GM08714 (cell line): ENCODE results near the gene TRIM45.

Source experiments
- H3K4me3 ChIP-seq: fragments of 200-500 bp; sonication (Bioruptor generic); 2 replicates; pipeline ENCODE4 v1.5.1; 2014; ENCODE audit warnings: mild to moderate bottlenecking, low read length, inconsistent platforms
- ZNF274 ChIP-seq: IDR thresholded peaks from 2 replicates; pipeline ENCODE4 v1.6.1; 2012; ENCODE audit warnings: mild to moderate bottlenecking, low read depth, low read length

The TRIM45 gene

DNA sequence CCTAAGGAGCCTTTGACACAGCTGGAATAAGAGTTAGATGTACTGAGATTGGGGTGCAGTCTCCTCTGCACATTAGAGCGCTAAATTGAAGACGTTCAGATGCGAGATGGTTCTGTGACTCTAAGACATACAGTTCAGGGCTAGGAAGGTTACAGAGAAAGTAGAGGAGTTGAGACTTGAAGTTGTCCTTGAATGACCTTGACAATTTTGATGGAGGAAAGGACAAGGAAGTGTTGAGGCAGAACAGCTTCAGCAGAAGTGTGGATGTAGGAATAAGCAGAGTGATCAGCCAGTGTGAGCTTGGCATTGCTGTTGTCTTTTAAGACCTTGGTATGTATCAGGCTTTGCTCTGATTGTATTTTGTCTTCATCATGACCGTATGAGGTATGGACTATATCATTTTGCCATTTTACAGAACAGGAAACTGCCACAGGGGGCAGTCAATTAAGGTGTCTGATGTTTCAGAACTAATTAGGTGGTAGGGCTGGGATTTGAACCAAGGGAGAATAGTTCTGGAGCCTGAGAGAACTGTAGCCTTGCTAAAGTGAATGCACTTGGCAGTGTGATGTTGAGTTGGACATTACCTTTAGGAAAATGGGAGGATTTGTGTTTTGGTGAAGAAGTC, 52.2 kb downstream of the TRIM45 start:
- no peak overlapping the region for H3K4me3 ChIP-seq
- no peak for TF ChIP-seq ZNF274

- TF ChIP-seq ZNF274 = no peak
Observed at GRCh38 chr1:117068580-117068979, 53.0 kb downstream of the TRIM45 start.

DNA sequence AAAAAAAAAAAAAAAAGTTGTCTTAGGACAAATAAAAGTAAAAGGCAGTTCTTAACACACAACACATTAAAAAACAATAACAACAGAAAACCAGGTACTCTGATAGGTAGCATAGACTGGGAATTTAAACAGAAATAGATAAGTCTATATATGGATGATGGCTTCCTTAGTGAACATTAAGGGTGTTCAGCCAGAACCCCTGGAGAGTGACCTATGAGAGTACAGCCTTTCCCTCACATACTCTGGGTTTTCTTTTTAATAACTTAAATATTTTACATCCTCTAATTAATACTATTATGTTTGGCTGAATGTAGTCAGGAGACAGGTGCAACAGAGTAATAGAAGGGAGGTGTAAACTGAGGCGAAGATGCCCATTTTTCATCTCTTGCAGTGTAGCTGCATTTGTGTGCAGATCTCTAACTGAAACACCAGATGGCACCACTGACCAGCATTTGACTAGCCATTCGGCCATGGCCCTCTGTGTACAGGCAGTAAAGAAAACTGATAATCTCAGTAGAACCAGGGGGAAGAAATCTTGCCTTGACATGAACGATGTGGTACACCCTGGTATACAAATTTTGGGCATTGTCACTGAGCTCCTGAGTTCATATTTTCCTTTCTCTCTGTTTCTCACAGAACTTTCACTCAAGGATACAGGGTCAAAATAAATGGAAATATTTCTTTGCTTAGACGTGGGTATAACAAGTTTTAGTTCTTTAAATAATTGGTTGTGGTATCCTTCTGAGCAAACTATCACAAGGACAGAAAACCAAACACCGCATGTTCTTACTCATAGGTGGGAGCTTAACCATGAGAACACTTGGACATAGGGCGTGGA, 53.8 kb downstream of the TRIM45 start:
- TF ChIP-seq ZNF274 = no peak
- H3K4me3 ChIP-seq = no peak overlapping the region

More at GRCh38 chr1:117068580-117068979, 53.0 kb downstream of the TRIM45 start:
- no peak overlapping the region for H3K4me3 ChIP-seq

DNA sequence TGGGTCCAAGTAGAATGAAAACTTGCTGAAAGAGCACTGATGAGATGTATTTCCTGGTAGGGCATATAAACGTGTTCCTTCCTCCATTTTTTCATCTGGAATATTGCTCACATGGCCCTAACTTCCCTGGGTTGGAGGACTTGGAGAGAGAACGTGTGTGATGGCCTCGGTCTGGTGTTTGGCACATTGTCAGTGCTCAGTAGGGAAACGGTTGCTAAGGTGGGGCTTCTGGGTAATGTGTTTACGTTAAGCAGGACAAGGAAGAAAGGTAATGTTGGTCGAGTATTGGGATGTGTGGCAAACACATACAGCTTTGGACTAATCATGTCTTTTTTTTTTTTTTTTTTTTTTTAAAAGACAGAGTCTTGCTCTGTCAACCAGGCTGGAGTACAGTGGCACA, 55.2 kb downstream of the TRIM45 start:
- no peak overlapping the region for H3K4me3 ChIP-seq
- no peak for TF ChIP-seq ZNF274

DNA sequence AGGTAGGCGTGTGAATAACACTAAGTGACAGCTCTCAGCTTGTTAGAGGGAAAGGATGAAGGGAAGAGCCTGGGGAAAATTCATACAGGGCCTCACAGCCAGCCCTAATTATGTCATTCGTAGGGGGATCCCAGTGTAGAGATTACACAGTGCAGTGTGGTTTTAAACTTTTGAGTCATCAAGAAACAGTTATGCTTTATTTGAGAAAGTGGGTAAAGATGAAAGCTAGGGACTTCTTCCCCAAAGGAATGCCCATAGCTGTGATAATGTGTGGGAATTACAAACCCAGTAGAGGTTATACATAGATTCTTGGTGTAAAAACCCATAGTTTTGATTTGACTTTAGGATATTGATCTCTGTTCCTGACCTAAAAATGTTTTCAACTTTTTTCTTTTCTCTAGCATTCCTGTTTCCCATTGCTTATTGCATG, 59.5 kb downstream of the TRIM45 start:
- H3K4me3 ChIP-seq = no peak overlapping the region; the same call in 1 of the 2 replicates
- TF ChIP-seq ZNF274 = no peak
